Type B pancreatic cell (in vitro differentiated cells): ENCODE measurements around the gene COL13A1. TPM values are rescaled to one million over a fixed set of nuclear protein-coding genes. Genes with fewer than 3 reads are reported as not detected.

Experiments
- DNase-seq: peaks from one replicate; pipeline ENCODE4 v3.0.0; 2021; ENCODE audit warnings: mixed read lengths; ENCODE audit not compliant: unreplicated experiment; ENCODE audit errors: extremely low spot score
- H3K27ac Mint-ChIP-seq: 2 replicates; pipeline ENCODE4 v1.8.0; 2021; ENCODE audit warnings: mild to moderate bottlenecking, mixed read lengths
- H3K27me3 Mint-ChIP-seq: 2 replicates; pipeline ENCODE4 v1.8.0; 2021; ENCODE audit warnings: mixed read lengths
- H3K36me3 Mint-ChIP-seq: 2 replicates; pipeline ENCODE4 v1.8.0; 2021; ENCODE audit warnings: mixed read lengths
- H3K4me1 Mint-ChIP-seq: one replicate; pipeline ENCODE4 v1.8.0; 2021; ENCODE audit warnings: mixed read lengths; ENCODE audit not compliant: unreplicated experiment
- H3K4me3 Mint-ChIP-seq: 2 replicates; pipeline ENCODE4 v1.8.0; 2021; ENCODE audit warnings: mild to moderate bottlenecking, mixed read lengths
- H3K9me3 Mint-ChIP-seq: 2 replicates; pipeline ENCODE4 v1.8.0; 2021; ENCODE audit warnings: mixed read lengths
- total RNA-seq: library from RNA; stranded (reverse); gene quantifications from 2 replicates; pipeline ENCODE4 v1.2.1, GENCODE V29; 2021; ENCODE audit warnings: low replicate concordance
- TF ChIP-seq, protein P1 (sequence below): fragments of 200-600 bp; sonication (generic); conservative IDR thresholded peaks from 2 replicates; pipeline ENCODE4 v1.5.0; 2021; ENCODE audit warnings: antibody characterized with exemption, mild to moderate bottlenecking

COL13A1 gene
- total RNA-seq, 1 donor from 2014 or later: 18.6 TPM

DNA sequence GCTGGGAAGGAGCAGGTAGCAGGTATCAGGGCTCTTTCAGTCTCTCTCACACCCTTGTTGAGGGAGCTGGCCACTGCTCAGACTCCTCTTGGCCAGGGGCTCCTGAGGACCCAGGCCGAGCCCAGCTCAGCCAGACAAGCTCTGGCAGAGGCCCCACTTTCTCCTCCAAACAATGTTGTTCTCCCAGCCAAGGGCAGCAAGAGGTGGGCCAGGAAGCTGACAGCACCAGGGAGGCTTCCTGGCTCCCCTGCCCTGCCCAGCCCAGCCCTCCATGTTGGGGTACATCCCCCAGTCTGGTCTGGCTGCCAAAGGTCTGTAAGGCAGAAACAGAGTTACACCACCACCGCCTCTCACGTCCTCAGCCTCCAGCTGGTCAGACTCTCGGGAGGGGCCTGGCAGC is 33.9 kb upstream of the COL13A1 start:
- Mint-ChIP-seq H3K9me3 (peaks cover under 1% of the 10 kb centered on the region), H3K4me1 (peaks cover 21% of the 10 kb centered on the region), H3K4me3 (no peak overlapping the region), H3K27ac (no peak overlapping the region), H3K27me3 (peaks cover 21% of the 10 kb centered on the region), H3K36me3 (no peaks in the 10 kb centered on the region)
- TF ChIP-seq, protein P1, sequence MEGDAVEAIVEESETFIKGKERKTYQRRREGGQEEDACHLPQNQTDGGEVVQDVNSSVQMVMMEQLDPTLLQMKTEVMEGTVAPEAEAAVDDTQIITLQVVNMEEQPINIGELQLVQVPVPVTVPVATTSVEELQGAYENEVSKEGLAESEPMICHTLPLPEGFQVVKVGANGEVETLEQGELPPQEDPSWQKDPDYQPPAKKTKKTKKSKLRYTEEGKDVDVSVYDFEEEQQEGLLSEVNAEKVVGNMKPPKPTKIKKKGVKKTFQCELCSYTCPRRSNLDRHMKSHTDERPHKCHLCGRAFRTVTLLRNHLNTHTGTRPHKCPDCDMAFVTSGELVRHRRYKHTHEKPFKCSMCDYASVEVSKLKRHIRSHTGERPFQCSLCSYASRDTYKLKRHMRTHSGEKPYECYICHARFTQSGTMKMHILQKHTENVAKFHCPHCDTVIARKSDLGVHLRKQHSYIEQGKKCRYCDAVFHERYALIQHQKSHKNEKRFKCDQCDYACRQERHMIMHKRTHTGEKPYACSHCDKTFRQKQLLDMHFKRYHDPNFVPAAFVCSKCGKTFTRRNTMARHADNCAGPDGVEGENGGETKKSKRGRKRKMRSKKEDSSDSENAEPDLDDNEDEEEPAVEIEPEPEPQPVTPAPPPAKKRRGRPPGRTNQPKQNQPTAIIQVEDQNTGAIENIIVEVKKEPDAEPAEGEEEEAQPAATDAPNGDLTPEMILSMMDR: no peak
- DNase-seq: no peak

DNA sequence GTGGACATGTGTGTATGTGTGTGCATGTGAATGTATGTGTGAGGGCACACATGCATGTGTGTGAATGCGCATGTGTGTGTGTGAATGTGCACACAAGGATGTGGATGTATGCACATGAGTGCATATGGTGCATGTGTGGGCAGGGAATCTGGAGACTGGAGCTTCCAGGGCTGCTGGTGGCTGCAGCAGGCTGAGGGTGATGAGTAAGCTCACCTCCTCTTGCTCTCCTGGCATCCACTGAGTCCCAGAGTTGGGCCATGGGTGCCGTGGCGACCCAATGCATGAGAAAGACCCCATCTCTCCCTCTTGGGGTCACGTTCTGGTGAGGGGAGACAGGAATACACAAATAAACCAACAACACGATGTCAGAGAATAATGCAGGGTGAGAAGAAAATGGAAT is 33.3 kb upstream of the COL13A1 start:
- no peak for DNase-seq
- TF ChIP-seq, protein P1: no peak
- Mint-ChIP-seq H3K36me3 (no peaks in the 10 kb centered on the region), H3K9me3 (peaks cover 7% of the 10 kb centered on the region), H3K4me3 (no peak overlapping the region), H3K27ac (no peak overlapping the region), H3K4me1 (peaks cover 21% of the 10 kb centered on the region), H3K27me3 (peaks cover 21% of the 10 kb centered on the region)

DNA sequence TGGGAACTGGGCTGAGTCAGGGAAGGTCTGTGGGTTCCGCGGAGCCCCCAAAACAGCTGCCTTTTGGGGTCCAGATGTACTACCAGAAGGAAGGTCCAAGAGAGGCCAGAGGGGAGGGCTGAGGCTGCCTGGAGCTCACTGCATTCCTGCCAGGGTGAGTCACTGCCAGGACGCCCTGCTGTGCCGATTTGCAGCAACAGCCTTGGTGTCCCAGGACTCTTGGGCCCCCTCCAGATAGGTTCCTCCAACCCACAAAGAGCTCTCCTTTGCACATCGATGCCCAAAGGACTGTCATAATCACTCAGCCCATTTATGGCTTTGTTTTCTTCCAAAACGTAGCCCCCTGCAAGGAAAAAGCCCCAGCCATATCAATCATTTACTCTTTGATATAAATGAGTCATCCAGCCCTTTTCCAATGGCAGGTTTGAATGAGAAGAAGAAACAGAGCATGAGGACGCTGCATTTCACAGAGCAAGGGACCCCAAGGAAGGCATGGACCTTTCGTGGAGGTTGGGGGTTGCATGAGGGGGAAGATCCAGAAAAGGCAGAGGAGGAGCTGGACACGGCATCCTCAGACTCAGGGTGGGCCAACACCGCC is 32.2 kb upstream of the COL13A1 start:
- peaks cover 21% of the 10 kb centered on the region for H3K4me1 Mint-ChIP-seq
- TF ChIP-seq, protein P1: no peak

DNA sequence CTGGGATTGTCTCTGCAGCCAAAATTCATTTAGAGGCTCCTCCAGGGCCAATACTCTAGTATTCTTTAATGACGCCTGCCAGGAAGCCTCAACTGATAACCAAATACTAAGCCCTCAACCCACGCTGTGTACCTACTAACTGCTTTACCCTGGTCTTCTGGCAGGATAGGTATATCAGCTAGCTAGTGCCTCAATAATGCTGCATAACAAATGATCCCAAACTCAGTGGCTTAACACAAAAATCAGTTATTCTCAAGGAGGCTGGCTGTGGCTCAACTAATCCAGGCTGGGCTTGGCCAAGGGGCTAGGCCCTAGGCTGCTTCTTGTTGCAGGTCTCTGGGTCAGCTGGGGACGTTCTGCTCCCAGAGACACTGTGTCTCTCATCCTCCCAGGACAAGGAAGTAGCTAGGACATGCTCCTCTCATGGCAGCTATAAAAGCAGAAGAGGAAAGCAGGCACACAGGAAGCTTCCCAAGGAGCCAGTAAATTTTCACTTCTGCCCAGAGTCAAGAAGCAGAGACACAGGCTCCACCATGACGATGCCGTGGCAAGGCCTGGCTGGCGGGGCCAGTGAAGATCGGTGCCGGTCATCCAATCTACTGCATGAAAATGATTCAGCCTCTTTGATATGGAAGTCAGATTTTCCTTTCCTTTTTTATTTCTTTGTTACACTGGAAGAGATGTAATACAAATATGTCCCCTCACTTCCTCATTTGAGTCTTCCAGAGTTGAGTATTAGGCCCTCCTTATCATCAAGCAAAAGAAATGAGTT is 28.6 kb upstream of the COL13A1 start:
- H3K4me1 Mint-ChIP-seq: peaks cover 8% of the 10 kb centered on the region
- no peaks in the 10 kb centered on the region for H3K36me3 Mint-ChIP-seq
- TF ChIP-seq, protein P1: no peak
- DNase-seq: no peak
- H3K4me3 Mint-ChIP-seq: no peak overlapping the region
- H3K27ac Mint-ChIP-seq: no peak overlapping the region
- peaks cover 30% of the 10 kb centered on the region for H3K27me3 Mint-ChIP-seq
- peaks cover 9% of the 10 kb centered on the region for H3K9me3 Mint-ChIP-seq

More for the DNA sequence above, 32.2 kb upstream of the COL13A1 start:
- H3K36me3 Mint-ChIP-seq: no peaks in the 10 kb centered on the region
- DNase-seq: no peak
- H3K27me3 Mint-ChIP-seq: peaks cover 21% of the 10 kb centered on the region
- no peak overlapping the region for H3K27ac Mint-ChIP-seq
- peaks cover 9% of the 10 kb centered on the region for H3K9me3 Mint-ChIP-seq
- H3K4me3 Mint-ChIP-seq: no peak overlapping the region

DNA sequence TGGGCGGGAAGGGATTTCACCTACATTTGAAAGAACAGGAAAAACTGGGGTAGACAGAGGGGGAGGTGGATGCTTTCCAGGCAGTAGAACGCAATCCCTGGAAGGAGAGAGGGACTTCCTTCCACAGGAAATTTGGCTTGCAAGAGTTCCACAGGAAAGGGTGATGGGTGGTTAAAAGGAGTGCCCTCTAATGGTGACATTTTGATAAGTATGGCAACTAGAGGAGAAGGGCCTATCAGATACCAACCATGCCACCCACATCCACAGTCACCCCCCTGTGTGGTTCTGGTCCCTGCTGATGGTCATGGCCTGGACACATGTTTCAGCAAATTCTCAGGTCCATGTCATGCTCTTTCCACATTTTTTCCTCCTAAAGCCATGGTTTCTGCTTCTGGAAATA is 27.1 kb upstream of the COL13A1 start:
- no peak overlapping the region for H3K27ac Mint-ChIP-seq
- peaks cover 3% of the 10 kb centered on the region for H3K4me1 Mint-ChIP-seq
- H3K4me3 Mint-ChIP-seq: no peak overlapping the region
- peaks cover 26% of the 10 kb centered on the region for H3K27me3 Mint-ChIP-seq
- no peak for DNase-seq
- peaks cover 9% of the 10 kb centered on the region for H3K9me3 Mint-ChIP-seq
- TF ChIP-seq, protein P1: no peak
- no peaks in the 10 kb centered on the region for H3K36me3 Mint-ChIP-seq
